ENCODE measurements around the gene MCRS1. TPM values are rescaled to one million over a fixed set of nuclear protein-coding genes. Genes with fewer than 3 reads are reported as not detected.

MCRS1 gene
- total RNA-seq, 1 experiment from 2014 or later, result 103 TPM

- Histone ChIP-seq H3K56ac (ENCODE audit: insufficient read length, low read depth, low read length) (no peak overlapping the region), H2AK5ac (ENCODE audit: insufficient read length, low read length) (no peak overlapping the region), H2BK5ac (ENCODE audit: insufficient read length, low read length) (no peak overlapping the region), H2AFZ (ENCODE audit: low read length) (no peak overlapping the region), H3K4me1 (ENCODE audit: insufficient read depth, low read length) (no peaks in the 10 kb centered on the region), H4K5ac (ENCODE audit: insufficient read length, low read depth, low read length) (no peak overlapping the region), H3K27me3 (ENCODE audit: insufficient read depth, low read length) (no peaks in the 10 kb centered on the region), H4K91ac (ENCODE audit: insufficient read length, low read depth, low read length) (no peak overlapping the region), H3K14ac (ENCODE audit: insufficient read depth, low read length) (no peak overlapping the region), H4K20me1 (ENCODE audit: control insufficient read depth, insufficient read depth, insufficient read length) (no peaks in the 10 kb centered on the region), H3K9me3 (ENCODE audit: control insufficient read depth, low read depth, low read length) (no peaks in the 10 kb centered on the region), H3K4me2 (ENCODE audit: insufficient read depth, insufficient read length, low read length) (no peak overlapping the region), H3T11ph (ENCODE audit: low read length) (no peak overlapping the region), H3K79me1 (ENCODE audit: insufficient read depth, low read depth, low read length, poor library complexity, severe bottlenecking) (no peaks in the 10 kb centered on the region), H4K8ac (replicated peaks; ENCODE audit: insufficient read length, low read depth, low read length) (no peak overlapping the region), H3K4ac (ENCODE audit: low read depth, low read length) (no peak overlapping the region), H3K23ac (ENCODE audit: insufficient read length, low read depth, low read length) (no peak overlapping the region), H2BK12ac (ENCODE audit: insufficient read length, low read depth, low read length) (no peak overlapping the region), H2BK15ac (ENCODE audit: low read depth, low read length) (no peak overlapping the region), H3K79me2 (ENCODE audit: insufficient read depth, low read length) (no peaks in the 10 kb centered on the region), H3K18ac (ENCODE audit: insufficient read length, low read depth, low read length) (no peak overlapping the region), H2BK20ac (ENCODE audit: low read depth, low read length, poor library complexity, severe bottlenecking) (no peak overlapping the region), H3K9ac (ENCODE audit: extremely low read depth, insufficient read length, low read length) (no peak overlapping the region), H3K27ac (ENCODE audit: insufficient read length, low read depth, low read length) (no peak overlapping the region), H2BK120ac (ENCODE audit: low read depth, low read length, poor library complexity, severe bottlenecking) (no peak overlapping the region), H3K23me2 (ENCODE audit: insufficient read length, low read depth, low read length, poor library complexity, severe bottlenecking) (no peaks in the 10 kb centered on the region)
- peak overlapping the region in 1 of 3 experiments; percentile 75; a peak in 3 of 7 replicates for H3K27ac Mint-ChIP-seq
- DNase-seq, result peak; percentile 33
- H3K36me3 Mint-ChIP-seq (ENCODE audit: insufficient read depth in 1 of 3, low read depth in 3 of 3), result peaks cover 6 to 15% (median 9%) of the 10 kb centered on the region in 3 experiments; a peak in 4 of 7 replicates
- H3K4me3 Mint-ChIP-seq, result no peak overlapping the region; a peak in 2 of 5 replicates
- peaks cover 3 to 4% of the 10 kb centered on the region in 2 experiments; a peak in 2 of 4 replicates for H3K4me1 Mint-ChIP-seq
- WGBS (ENCODE audit: extremely low coverage, insufficient read length, low lambda C conversion rate), result no CpG with 5 or more reads among the region's 11 CpGs
- no peaks in the 10 kb centered on the region for H3K9me3 Mint-ChIP-seq
- peak; percentile 34; the same call in 1 of the 3 replicates for TF ChIP-seq CTCF (conservative IDR thresholded peaks at IDR 0.05)
- H3K27me3 Mint-ChIP-seq (ENCODE audit: low read depth), result no peaks in the 10 kb centered on the region
Measured at GRCh38 chr12:49587174-49587908, 19.4 kb upstream of the MCRS1 start.

Measured in H9 (cell line).